Kidney (tissue), 14 donors: ENCODE data around the gene HLA-DRB1. TPM values are rescaled to one million over a fixed set of nuclear protein-coding genes. Genes with fewer than 3 reads are reported as not detected.
A peak's percentile ranks its signal among the peaks of the same experiment; 100 is the strongest.

Source experiments
- DNase-seq, 5 donors: peaks; one replicate each; pipeline ENCODE4 v3.0.0-alpha.2; 2013 to 2020
- FAIRE-seq: peaks from 2 replicates; lab custom pipeline; 2012; peaks lifted over from hg19 to GRCh38; lab: Jason Lieb, UNC
- H3K27ac ChIP-seq, 2 donors: one replicate each; pipeline ENCODE4 v1.7.0; 2013; ENCODE audit warnings: low read depth in 2 of 2, low read length in 2 of 2, inconsistent platforms in 1 of 2
- H3K27me3 ChIP-seq: one replicate; pipeline ENCODE4 v1.7.1; 2013; ENCODE audit warnings: low read length, inconsistent platforms; ENCODE audit not compliant: control insufficient read depth, insufficient read depth
- H3K36me3 ChIP-seq, 3 donors: one replicate each; pipeline versions ENCODE4 v1.7.0 to v1.7.1; 2013; ENCODE audit warnings: low read length in 3 of 3, control low read depth in 1 of 3, inconsistent platforms in 1 of 3; ENCODE audit not compliant: insufficient read depth in 3 of 3, control insufficient read depth in 2 of 3
- H3K4me1 ChIP-seq, 3 donors: one replicate each; pipeline versions ENCODE4 v1.7.0 to v1.7.1; 2013; ENCODE audit warnings: low read length in 3 of 3, inconsistent platforms in 1 of 3, low read depth in 1 of 3; ENCODE audit not compliant: control insufficient read depth in 2 of 3, insufficient read depth in 2 of 3
- H3K4me3 ChIP-seq, 3 donors: one replicate each; pipeline versions ENCODE4 v1.7.0 to v1.8.1; 2013; ENCODE audit warnings: low read length in 3 of 3, control low read depth in 1 of 3, inconsistent platforms in 1 of 3
- H3K9ac ChIP-seq, 3 donors: one replicate each; pipeline versions ENCODE4 v1.7.0 to v1.7.1; 2013; ENCODE audit warnings: low read length in 3 of 3, control low read depth in 1 of 3, inconsistent platforms in 1 of 3
- H3K9me3 ChIP-seq, 3 donors: one replicate each; pipeline versions ENCODE4 v1.7.0 to v1.7.1; 2013; ENCODE audit warnings: low read length in 3 of 3, control low read depth in 1 of 3, inconsistent platforms in 1 of 3; ENCODE audit not compliant: control insufficient read depth in 2 of 3, insufficient read depth in 1 of 3
- intact Hi-C: fragments of 100-400 bp; cut with DNase I; formaldehyde crosslinking; loops from one replicate; pipeline ENCODE4 v1.11.1; 2022
- polyA plus RNA-seq: library from polyadenylated mRNA; stranded (reverse); fragments of 350-450 nt; fragmentation: Illumina TruSeq; extraction: RNeasy Lipid Tissue Mini Kit (QIAGEN cat#74804); gene quantifications from one replicate; pipeline ENCODE4 v1.2.3, GENCODE V29; 2014; ENCODE audit warnings: low read depth, low replicate concordance; ENCODE audit not compliant: insufficient read depth
- total RNA-seq: library from RNA; stranded (reverse); fragmentation: NEBNext Ultra II Directional; extraction: Animal tissue kit (Norgen Biotek cat#: 25700); gene quantifications from one replicate; pipeline ENCODE4 v1.2.1, GENCODE V29; 2021
- TF ChIP-seq, protein P1 (sequence below): IDR thresholded peaks from 3 replicates; pipeline ENCODE4 v1.5.1; 2012; ENCODE audit warnings: mild to moderate bottlenecking, moderate library complexity, borderline replicate concordance; ENCODE audit not compliant: insufficient read depth; ENCODE audit errors: extremely low read depth
- donor health status: control.
- donor health status: control.
- donor health status: control.
- donor health status: control.
- donor health status: control.
- donor health status: DM: yes; HTN: yes; CAD: no.
- donor health status: Normal renal cell carcinoma (clear cell type).

Gene HLA-DRB1
- total and polyA plus RNA-seq, 2 donors from 2014 or later, result 267 to 280 TPM

- Histone ChIP-seq H3K27ac (no peak overlapping the region), H3K27me3 (no peaks in the 10 kb centered on the region), H3K4me1 (no peaks in the 10 kb centered on the region), H3K36me3 (no peaks in the 10 kb centered on the region), H3K9me3 (no peaks in the 10 kb centered on the region), H3K4me3 (no peak overlapping the region), H3K9ac (no peak overlapping the region)
- intact Hi-C loops, result no loop called here
- TF ChIP-seq, protein P1, sequence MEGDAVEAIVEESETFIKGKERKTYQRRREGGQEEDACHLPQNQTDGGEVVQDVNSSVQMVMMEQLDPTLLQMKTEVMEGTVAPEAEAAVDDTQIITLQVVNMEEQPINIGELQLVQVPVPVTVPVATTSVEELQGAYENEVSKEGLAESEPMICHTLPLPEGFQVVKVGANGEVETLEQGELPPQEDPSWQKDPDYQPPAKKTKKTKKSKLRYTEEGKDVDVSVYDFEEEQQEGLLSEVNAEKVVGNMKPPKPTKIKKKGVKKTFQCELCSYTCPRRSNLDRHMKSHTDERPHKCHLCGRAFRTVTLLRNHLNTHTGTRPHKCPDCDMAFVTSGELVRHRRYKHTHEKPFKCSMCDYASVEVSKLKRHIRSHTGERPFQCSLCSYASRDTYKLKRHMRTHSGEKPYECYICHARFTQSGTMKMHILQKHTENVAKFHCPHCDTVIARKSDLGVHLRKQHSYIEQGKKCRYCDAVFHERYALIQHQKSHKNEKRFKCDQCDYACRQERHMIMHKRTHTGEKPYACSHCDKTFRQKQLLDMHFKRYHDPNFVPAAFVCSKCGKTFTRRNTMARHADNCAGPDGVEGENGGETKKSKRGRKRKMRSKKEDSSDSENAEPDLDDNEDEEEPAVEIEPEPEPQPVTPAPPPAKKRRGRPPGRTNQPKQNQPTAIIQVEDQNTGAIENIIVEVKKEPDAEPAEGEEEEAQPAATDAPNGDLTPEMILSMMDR, result no peak
- FAIRE-seq, result no peak
- DNase-seq, result no peak
Measured at GRCh38 chr6:32562940-32563339, 26.7 kb downstream of the HLA-DRB1 start.

DNA sequence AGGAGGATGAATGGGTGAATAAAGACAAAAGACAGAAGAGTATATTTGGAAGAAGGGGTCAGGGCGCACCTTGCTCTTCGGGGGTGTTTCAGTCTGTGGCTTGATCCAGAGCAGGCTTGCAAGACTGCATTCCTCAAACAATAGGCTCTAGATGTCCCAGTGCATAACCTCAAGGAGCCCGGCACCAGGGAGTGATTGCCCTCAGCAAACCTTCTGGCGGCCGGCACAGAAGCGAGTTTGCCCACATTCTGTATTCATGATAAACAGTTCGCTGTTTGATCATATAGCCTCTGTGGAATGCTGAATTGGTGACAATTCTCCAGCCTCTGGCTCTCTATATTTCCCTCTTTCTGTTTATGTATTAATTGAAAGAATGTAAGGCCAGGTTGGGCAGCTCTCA lies 29.9 kb downstream of the HLA-DRB1 start:
- Histone ChIP-seq H3K36me3 (no peaks in the 10 kb centered on the region), H3K9ac (no peak overlapping the region), H3K27ac (no peak overlapping the region), H3K4me3 (no peak overlapping the region), H3K9me3 (no peaks in the 10 kb centered on the region), H3K27me3 (no peaks in the 10 kb centered on the region), H3K4me1 (no peaks in the 10 kb centered on the region)
- TF ChIP-seq, protein P1, result no peak
- no peak for FAIRE-seq
- DNase-seq, result no peak
- intact Hi-C loops, result no loop called here

DNA sequence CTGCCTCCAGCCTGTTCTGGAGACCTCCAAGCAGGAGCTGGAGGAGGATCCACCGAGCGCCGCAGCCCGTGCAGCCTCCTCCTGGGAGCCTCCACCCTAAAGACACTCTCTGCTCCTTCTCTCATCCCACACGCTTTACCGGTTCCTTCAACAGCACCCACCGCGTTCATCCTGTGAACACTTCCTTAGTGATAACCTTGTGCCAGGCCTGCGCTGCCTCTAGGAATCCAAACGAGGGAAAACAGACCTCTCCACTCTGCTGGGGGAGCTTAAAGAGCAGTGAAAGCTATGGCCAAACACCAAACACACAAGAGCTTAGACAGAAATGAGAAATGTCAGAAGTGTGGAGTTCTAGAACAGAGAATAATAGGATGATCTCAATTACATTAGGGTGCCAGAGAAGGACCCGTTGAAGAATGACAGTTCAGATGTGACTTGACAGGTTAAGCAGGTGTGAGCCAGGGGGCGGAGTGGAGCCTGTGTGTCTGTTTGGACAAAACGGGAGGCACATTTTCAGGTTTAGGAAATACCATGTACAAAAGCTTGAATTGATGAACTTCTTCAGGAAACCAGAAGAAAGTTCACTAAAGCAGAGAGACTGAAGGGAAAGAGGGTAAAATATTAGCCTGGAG lies 31.1 kb downstream of the HLA-DRB1 start:
- Histone ChIP-seq H3K9ac (no peak overlapping the region), H3K9me3 (no peaks in the 10 kb centered on the region), H3K4me3 (no peak overlapping the region), H3K4me1 (no peaks in the 10 kb centered on the region), H3K27ac (no peak overlapping the region), H3K27me3 (no peaks in the 10 kb centered on the region), H3K36me3 (no peaks in the 10 kb centered on the region)
- intact Hi-C loops, result no loop called here
- DNase-seq (peak in 3 of 5 donors; percentile 6 to 17 (median 8)), FAIRE-seq (no peak)
- TF ChIP-seq, protein P1, result no peak
